ENCODE measurements around the gene EGFL6. TPM values are rescaled to one million over a fixed set of nuclear protein-coding genes. Genes with fewer than 3 reads are reported as not detected.

The EGFL6 gene
- total and polyA plus RNA-seq, 2 of the 4 experiments (the other 2 are of a cell fraction) = not detected

- TF ChIP-seq, protein P1, sequence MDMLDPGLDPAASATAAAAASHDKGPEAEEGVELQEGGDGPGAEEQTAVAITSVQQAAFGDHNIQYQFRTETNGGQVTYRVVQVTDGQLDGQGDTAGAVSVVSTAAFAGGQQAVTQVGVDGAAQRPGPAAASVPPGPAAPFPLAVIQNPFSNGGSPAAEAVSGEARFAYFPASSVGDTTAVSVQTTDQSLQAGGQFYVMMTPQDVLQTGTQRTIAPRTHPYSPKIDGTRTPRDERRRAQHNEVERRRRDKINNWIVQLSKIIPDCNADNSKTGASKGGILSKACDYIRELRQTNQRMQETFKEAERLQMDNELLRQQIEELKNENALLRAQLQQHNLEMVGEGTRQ (IDR thresholded peaks at IDR 0.05; ENCODE audit: low read depth, low read length) = peak; percentile 99
- no peak for TF ChIP-seq RAD21 (IDR thresholded peaks at IDR 0.05; ENCODE audit: low read length)
Observed at GRCh38 chrX:13652850-13653693, 83.7 kb downstream of the EGFL6 start, which contains the start of gene TCEANC (continued).

DNA sequence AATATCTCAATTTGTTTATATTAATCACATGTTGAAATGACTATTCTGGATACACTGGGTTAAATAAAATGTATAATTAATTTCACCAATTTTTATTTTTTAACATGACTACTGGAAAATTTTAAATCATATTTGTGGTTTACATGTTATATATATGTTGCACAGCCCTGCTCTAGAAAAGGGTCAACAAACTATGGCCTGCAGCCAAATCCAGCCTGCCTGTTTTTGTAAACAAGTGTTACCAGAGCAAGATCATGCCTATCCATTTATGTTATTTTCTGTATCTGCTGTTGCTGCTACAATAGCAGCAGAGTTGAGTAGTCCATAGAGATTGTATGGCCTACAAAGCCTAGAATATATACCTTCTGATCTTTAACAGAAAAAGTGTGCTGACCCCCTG, 84.7 kb downstream of the EGFL6 start:
- Histone ChIP-seq H4K91ac (ENCODE audit: insufficient read depth, low read depth, low read length) (no peak overlapping the region), H4K5ac (ENCODE audit: low read depth, low read length) (peak overlapping the region; percentile 20; the same call in 1 of the 2 replicates), H3K9me3 (ENCODE audit: control insufficient read depth, insufficient read depth, low read length) (no peaks in the 10 kb centered on the region), H2AFZ (replicated peaks; ENCODE audit: low read length, poor library complexity) (no peak overlapping the region), H4K8ac (ENCODE audit: low read depth in 2 of 2, low read length in 2 of 2) (peak overlapping the region; percentile 15 to 95; a peak in 3 of 4 replicates), H3K23ac (ENCODE audit: low read depth, low read length) (no peak overlapping the region), H2AK9ac (replicated peaks; ENCODE audit: low read depth, low read length, poor library complexity) (no peak overlapping the region), H3K4me2 (ENCODE audit: low read depth, low read length) (peak overlapping the region; percentile 88; the same call in 1 of the 2 replicates), H2BK20ac (ENCODE audit: low read depth, low read length) (no peak overlapping the region), H3K36me3 (ENCODE audit: control insufficient read depth, insufficient read depth, low read length) (no peaks in the 10 kb centered on the region), H2BK5ac (ENCODE audit: low read depth, low read length, poor library complexity, severe bottlenecking) (peak overlapping the region; percentile 97), H3K27ac (ENCODE audit: insufficient read depth, low read length) (no peak overlapping the region), H3K4me1 (ENCODE audit: control insufficient read depth, insufficient read depth, low read length) (peaks cover 2% of the 10 kb centered on the region), H3K9me1 (ENCODE audit: insufficient read depth, low read length) (peaks cover 4% of the 10 kb centered on the region; the same call in 1 of the 2 replicates), H4K20me1 (ENCODE audit: insufficient read depth, low read length) (peaks cover 4% of the 10 kb centered on the region; the same call in 1 of the 2 replicates), H3K27me3 (ENCODE audit: control insufficient read depth, insufficient read depth, low read length) (no peaks in the 10 kb centered on the region; the same call in 1 of the 2 replicates), H3K18ac (ENCODE audit: low read depth, low read length) (no peak overlapping the region), H3K4ac (ENCODE audit: low read depth, low read length) (peak overlapping the region; percentile 95; the same call in 1 of the 2 replicates), H3K4me3 (ENCODE audit: insufficient read depth, low read depth, low read length) (no peak overlapping the region), H2BK15ac (ENCODE audit: low read depth, low read length) (no peak overlapping the region), H3K56ac (ENCODE audit: extremely low read depth, insufficient read depth, low read length) (no peak overlapping the region), H2AK5ac (ENCODE audit: low read depth, low read length) (0 out of 2 replicates have a peak overlapping the region, but pooled peaks have one; percentile 21), H3K14ac (replicated peaks; ENCODE audit: low read depth, low read length) (no peak overlapping the region), H3K9ac (ENCODE audit: low read depth, low read length) (no peak overlapping the region), H2BK120ac (ENCODE audit: low read depth, low read length) (no peak overlapping the region), H3K79me1 (ENCODE audit: low read depth in 1 of 2, low read length in 2 of 2) (no peaks in the 10 kb centered on the region; a peak in 1 of 4 replicates)
- in situ Hi-C loops (cut with MboI; ENCODE audit: low sequenced_read_pairs) = loop anchor here (5.0 to 10.0 kb wide), 2 partner anchors 373 to 699 kb away; partner anchors contain the start of gene GEMIN8
- ATAC-seq (ENCODE audit: low read depth) (no peak), DNase-seq (no peak)
- CTCF ChIA-PET = no interaction called here
- BruUV-seq (replicated peaks) = no TSS peak
- dilution Hi-C loops (cut with HindIII; ENCODE audit: low sequenced_read_pairs, unreplicated experiment) = no loop called here
- intact Hi-C loops (cut with micrococcal nuclease) = loop anchor here (5.0 kb wide), 1 partner anchor 682 kb away; no protein-coding TSS in a partner anchor
- POLR2A ChIA-PET (ENCODE audit: unreplicated experiment) = no interaction called here
- TF ChIP-seq SMC3 (IDR thresholded peaks at IDR 0.05; ENCODE audit: low read depth, low read length) (no peak), CHD1 (IDR thresholded peaks at IDR 0.05; ENCODE audit: low read depth, low read length) (no peak), CEBPB (IDR thresholded peaks at IDR 0.05; ENCODE audit: low read depth, low read length) (no peak), RAD21 (IDR thresholded peaks at IDR 0.05; ENCODE audit: low read length) (no peak), RFX5 (IDR thresholded peaks at IDR 0.05; ENCODE audit: low read depth, low read length) (no peak), NFE2L2 (IDR thresholded peaks at IDR 0.05; ENCODE audit: low read depth, low read length) (no peak), BHLHE40 (IDR thresholded peaks at IDR 0.05; ENCODE audit: low read depth, low read length) (no peak), MAZ (IDR thresholded peaks at IDR 0.05; ENCODE audit: borderline replicate concordance, low read depth, low read length) (no peak), POLR2A (IDR thresholded peaks at IDR 0.05; ENCODE audit: low read depth, low read length) (no peak)
- TF ChIP-seq, protein P2, sequence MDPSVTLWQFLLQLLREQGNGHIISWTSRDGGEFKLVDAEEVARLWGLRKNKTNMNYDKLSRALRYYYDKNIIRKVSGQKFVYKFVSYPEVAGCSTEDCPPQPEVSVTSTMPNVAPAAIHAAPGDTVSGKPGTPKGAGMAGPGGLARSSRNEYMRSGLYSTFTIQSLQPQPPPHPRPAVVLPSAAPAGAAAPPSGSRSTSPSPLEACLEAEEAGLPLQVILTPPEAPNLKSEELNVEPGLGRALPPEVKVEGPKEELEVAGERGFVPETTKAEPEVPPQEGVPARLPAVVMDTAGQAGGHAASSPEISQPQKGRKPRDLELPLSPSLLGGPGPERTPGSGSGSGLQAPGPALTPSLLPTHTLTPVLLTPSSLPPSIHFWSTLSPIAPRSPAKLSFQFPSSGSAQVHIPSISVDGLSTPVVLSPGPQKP (IDR thresholded peaks at IDR 0.05; ENCODE audit: borderline replicate concordance, low read depth, low read length) = no peak
- TF ChIP-seq, protein P3, sequence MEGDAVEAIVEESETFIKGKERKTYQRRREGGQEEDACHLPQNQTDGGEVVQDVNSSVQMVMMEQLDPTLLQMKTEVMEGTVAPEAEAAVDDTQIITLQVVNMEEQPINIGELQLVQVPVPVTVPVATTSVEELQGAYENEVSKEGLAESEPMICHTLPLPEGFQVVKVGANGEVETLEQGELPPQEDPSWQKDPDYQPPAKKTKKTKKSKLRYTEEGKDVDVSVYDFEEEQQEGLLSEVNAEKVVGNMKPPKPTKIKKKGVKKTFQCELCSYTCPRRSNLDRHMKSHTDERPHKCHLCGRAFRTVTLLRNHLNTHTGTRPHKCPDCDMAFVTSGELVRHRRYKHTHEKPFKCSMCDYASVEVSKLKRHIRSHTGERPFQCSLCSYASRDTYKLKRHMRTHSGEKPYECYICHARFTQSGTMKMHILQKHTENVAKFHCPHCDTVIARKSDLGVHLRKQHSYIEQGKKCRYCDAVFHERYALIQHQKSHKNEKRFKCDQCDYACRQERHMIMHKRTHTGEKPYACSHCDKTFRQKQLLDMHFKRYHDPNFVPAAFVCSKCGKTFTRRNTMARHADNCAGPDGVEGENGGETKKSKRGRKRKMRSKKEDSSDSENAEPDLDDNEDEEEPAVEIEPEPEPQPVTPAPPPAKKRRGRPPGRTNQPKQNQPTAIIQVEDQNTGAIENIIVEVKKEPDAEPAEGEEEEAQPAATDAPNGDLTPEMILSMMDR (conservative IDR thresholded peaks at IDR 0.05; ENCODE audit: low read depth, low read length) = no peak

All from IMR-90 (cell line).